RWPE1 (cell line): ENCODE measurements around the gene PALLD.

Source experiments
- CTCF ChIA-PET: fragments of 350-600 bp; sonication (Branson Sonifier 250); formaldehyde crosslinking; extraction: SDS; loops from one replicate; lab custom pipeline; 2021; lab: Yijun Ruan, JAX
- POLR2A ChIA-PET: fragments of 400-600 bp; formaldehyde crosslinking; extraction: SDS; loops from one replicate; lab custom pipeline; 2020; ENCODE audit warnings: antibody characterized with exemption; ENCODE audit not compliant: low non-redundant PET; lab: Yijun Ruan, JAX
- DNase-seq: peaks from one replicate; pipeline ENCODE4 v3.0.0; 2012; ENCODE audit warnings: low spot score
- H3K27ac ChIP-seq: fragments of 450-650 bp; 2 replicates; pipeline ENCODE4 v1.5.1; 2017
- CTCF ChIP-seq: fragments of 450-650 bp; conservative IDR thresholded peaks from 2 replicates; pipeline ENCODE4 v1.5.1; 2017; ENCODE audit warnings: low read depth, mild to moderate bottlenecking

The PALLD gene

GRCh38 chr4:168630445-168631187 lies 133.8 kb downstream of the PALLD start:
- peak; percentile 53 for DNase-seq
- H3K27ac ChIP-seq, result no peak overlapping the region
- POLR2A ChIA-PET, result no interaction called here
- no peak for TF ChIP-seq CTCF
- CTCF ChIA-PET, result interaction anchor here (0.7 to 1.5 kb wide), 4 partner anchors 30 to 79 kb away, joined by 3 to 7 read pairs (median 4); no protein-coding TSS in a partner anchor

GRCh38 chr4:168631241-168632162 lies 134.7 kb downstream of the PALLD start:
- CTCF ChIA-PET, result interaction anchor here (0.6 to 1.5 kb wide), 9 partner anchors 16 to 180 kb away, joined by 3 to 7 read pairs (median 4); no protein-coding TSS in a partner anchor
- POLR2A ChIA-PET, result no interaction called here
- H3K27ac ChIP-seq, result peak overlapping the region; percentile 71
- DNase-seq, result peak; percentile 66
- TF ChIP-seq CTCF, result peak; percentile 72

- DNase-seq, result no peak
Measured at GRCh38 chr4:168632301-168632725, 135.5 kb downstream of the PALLD start.

GRCh38 chr4:168633064-168633463 lies 136.2 kb downstream of the PALLD start:
- ChIA-PET CTCF (no interaction called here), POLR2A (no interaction called here)
- no peak overlapping the region for H3K27ac ChIP-seq

More at GRCh38 chr4:168632301-168632725, 135.5 kb downstream of the PALLD start:
- POLR2A ChIA-PET, result no interaction called here
- CTCF ChIA-PET, result interaction anchor here (0.6 to 1.5 kb wide), 6 partner anchors 15 to 180 kb away, joined by 3 to 7 read pairs (median 4); no protein-coding TSS in a partner anchor
- no peak overlapping the region for H3K27ac ChIP-seq
- no peak for TF ChIP-seq CTCF

GRCh38 chr4:168633496-168633895 lies 136.6 kb downstream of the PALLD start:
- POLR2A ChIA-PET, result no interaction called here
- no peak for DNase-seq
- CTCF ChIA-PET, result no interaction called here
- H3K27ac ChIP-seq, result no peak overlapping the region
- no peak for TF ChIP-seq CTCF

More at GRCh38 chr4:168633064-168633463, 136.2 kb downstream of the PALLD start:
- DNase-seq, result no peak
- TF ChIP-seq CTCF, result no peak

- TF ChIP-seq CTCF, result no peak
- DNase-seq, result no peak
- ChIA-PET POLR2A (no interaction called here), CTCF (no interaction called here)
- no peak overlapping the region for H3K27ac ChIP-seq
Measured at GRCh38 chr4:168634276-168634802, 137.5 kb downstream of the PALLD start.
